Ramos (cell line): ENCODE measurements around the gene GAL3ST1.
"Not testable (repeated sequence)": the region's sequence is repeated elsewhere in the genome, so short reads cannot be mapped to it uniquely, and the experiment has no call there.

Experiments
- in situ Hi-C: fragments of 300-500 bp; cut with MboI; formaldehyde crosslinking; loops from one replicate; pipeline ENCODE4 v1.14.3; 2022; ENCODE audit warnings: low sequenced_read_pairs; ENCODE audit not compliant: unreplicated experiment

Gene GAL3ST1

DNA sequence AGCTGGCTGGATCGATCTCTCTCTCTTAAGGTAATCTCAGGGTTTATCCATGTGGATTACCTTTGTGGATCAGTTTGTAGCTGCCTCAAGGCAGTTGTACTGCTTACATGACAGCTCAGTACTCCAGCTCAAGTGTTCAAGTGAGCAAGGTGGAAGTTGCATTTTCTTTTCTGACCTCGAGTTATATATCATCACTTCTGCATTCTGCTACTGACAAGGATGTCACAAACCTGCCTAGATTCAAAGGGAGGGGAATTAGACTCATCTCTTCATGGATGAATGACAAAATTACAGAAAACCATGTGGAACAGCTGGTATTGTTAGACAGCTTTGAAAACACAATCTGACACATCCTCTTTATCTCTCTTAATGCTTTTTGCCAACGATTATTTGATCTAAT, 26.5 kb upstream of the GAL3ST1 start:
- in situ Hi-C loops, result no loop called here

DNA sequence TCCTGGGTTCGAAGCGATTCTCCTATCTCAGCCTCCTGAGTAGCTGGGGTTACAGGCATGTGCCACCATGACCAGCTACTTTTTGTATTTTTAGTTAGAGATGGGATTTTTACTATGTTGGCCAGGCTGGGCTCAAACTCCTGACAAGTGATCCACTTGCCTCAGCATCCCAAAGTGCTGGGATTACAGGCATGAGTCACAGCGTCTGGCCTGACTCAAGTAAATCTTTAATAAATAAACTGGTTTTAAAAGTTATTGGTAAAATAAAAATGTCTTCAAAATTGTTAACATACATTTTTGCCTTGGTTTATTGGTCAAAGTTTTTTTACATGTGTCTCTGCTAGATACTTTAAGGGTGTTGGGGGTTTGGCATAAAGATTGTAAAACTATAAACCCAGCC, 24.5 kb upstream of the GAL3ST1 start:
- in situ Hi-C loops, result no loop called here

- in situ Hi-C loops, result no loop called here
These were observed 22.4 kb upstream of the GAL3ST1 start for GRCh38 chr22:30596886-30597285.

GRCh38 chr22:30596199-30596598, 21.7 kb upstream of the GAL3ST1 start:
- in situ Hi-C loops, result no loop called here

GRCh38 chr22:30592360-30592713, 17.9 kb upstream of the GAL3ST1 start:
- in situ Hi-C loops, result not testable (repeated sequence)

DNA sequence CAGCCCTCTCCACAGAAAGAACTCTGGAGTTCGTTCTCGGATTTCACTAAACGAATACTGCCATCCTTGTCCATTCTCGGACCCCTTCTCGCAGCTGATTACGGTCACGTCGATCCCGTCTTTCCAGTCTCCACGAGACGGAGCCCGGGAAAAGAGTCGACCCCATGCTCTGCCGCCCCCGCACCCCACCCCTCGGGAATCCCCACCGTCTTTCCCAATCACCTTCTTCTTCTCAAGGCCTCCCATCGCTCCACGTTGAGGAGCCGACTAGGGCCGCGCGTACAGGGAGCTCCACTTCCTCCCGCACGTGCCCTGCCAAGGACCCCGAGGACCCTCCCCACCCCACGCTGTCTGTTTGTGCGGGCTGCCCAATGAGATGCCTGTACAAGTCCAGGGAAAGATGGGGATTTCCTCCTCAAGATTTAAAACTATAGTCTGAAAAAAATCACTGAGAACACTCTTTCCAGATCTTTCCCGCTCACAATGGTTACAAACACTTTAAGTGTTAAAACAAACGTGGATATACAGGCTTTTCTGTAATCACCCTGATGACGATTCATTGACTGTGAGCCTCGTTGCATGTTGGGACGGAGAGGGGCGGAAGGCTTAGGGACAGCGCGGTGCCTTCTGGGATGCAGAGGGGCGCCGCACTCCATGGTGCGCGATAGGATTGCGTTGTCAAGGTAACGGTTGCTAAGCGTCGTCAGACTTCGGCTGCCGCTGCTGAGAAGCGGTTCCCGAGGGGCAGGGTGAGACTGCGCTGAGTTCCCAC, 17.3 kb upstream of the GAL3ST1 start, which contains the start of gene PES1:
PES1 (minus strand) TSS at position 323 of the 772 bp plus-strand sequence; CDS start at position 246, 77 bp downstream.
- in situ Hi-C loops, result no loop called here

GRCh38 chr22:30591191-30591587, 16.7 kb upstream of the GAL3ST1 start:
- in situ Hi-C loops, result no loop called here

GRCh38 chr22:30586414-30586813, 11.9 kb upstream of the GAL3ST1 start:
- in situ Hi-C loops, result loop anchor here (10.0 kb wide), 1 partner anchor 62 kb away; no protein-coding TSS in a partner anchor

DNA sequence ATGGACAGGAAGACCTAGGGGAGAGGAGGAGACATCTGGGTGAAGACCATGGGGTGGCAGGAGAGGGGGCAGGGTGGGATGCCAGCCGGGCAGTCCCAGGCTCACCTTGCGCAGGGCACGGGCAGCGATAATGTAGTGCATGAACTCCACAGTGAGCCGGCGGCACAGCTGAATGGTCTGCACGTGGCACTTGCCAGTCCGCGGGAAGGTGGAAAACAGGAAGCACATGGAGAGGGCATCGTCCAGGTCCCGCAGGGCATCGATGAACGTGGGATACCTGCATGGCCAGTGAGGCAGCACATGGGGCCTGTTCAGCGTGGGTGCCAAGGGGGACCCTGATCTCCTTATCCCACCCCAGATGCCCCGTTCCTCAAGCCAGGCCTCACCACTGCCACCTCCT, 10.0 kb upstream of the GAL3ST1 start:
- in situ Hi-C loops, result loop anchor here (10.0 kb wide), 1 partner anchor 60 kb away; no protein-coding TSS in a partner anchor

- in situ Hi-C loops, result loop anchor here (10.0 kb wide), 1 partner anchor 58 kb away; no protein-coding TSS in a partner anchor
These were observed 8.5 kb upstream of the GAL3ST1 start for GRCh38 chr22:30582788-30583545.

DNA sequence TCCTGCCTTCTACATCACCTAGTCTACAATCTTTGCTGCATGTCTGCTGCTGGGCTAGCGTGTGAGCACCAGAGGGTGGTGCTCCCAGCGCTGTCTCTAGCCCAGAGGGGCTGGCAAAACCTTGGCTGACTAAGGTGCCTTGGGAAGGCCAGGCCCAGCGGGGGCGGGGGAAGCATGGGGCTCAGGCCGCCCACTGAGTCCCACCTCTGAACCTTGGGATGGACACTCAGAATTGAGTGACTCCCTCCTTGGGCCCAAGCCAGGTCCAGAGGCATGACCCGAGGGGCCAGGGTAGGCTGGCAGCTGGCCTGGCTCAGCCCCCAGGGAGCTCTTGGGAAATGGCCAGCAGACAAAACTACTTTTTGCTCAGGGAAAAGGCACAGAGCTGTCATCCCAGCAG, 7.6 kb upstream of the GAL3ST1 start:
- in situ Hi-C loops, result loop anchor here (10.0 kb wide), 1 partner anchor 57 kb away; no protein-coding TSS in a partner anchor

DNA sequence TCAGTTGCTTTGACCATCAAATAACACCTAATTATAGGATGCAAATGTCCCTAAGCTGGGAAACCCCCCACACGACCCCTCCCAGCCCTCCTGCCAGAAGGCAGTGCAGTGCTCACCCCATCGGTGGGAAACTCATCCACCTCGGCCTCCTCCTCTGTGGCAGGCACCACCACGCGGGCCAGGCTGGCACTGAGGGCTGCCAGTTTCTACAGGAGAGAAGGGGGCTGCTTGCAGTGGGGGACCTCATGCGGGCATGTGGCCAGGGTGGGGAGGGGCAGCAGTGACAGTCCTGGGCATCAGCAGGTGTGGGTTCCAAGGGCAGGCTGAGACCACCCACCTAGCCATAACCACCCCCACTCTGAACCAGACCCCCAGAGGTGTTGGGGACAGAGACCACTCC, 6.4 kb upstream of the GAL3ST1 start:
- in situ Hi-C loops, result loop anchor here (10.0 kb wide), 1 partner anchor 56 kb away; no protein-coding TSS in a partner anchor

GRCh38 chr22:30578481-30578880, 4.0 kb upstream of the GAL3ST1 start:
- in situ Hi-C loops, result no loop called here

DNA sequence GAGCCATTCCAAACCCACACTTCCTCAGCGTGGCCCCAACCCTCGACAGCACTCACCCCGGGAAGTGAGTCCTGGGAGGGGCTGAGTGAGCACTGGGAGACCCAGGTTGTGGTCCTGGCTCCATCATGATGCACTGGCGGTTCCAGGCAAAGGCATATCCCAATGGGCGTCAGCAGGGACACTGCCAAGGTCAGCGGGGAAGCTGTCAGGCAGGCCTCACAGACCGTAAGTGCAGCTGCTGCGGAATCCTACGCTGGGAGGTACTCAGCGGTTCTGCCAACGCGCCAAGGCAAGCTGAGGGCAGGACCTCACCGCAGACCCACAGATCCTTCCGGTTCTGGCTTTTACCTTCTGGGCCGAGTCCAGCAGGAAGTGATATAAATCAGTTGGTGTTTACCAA, 1.4 kb upstream of the GAL3ST1 start:
- in situ Hi-C loops, result no loop called here

DNA sequence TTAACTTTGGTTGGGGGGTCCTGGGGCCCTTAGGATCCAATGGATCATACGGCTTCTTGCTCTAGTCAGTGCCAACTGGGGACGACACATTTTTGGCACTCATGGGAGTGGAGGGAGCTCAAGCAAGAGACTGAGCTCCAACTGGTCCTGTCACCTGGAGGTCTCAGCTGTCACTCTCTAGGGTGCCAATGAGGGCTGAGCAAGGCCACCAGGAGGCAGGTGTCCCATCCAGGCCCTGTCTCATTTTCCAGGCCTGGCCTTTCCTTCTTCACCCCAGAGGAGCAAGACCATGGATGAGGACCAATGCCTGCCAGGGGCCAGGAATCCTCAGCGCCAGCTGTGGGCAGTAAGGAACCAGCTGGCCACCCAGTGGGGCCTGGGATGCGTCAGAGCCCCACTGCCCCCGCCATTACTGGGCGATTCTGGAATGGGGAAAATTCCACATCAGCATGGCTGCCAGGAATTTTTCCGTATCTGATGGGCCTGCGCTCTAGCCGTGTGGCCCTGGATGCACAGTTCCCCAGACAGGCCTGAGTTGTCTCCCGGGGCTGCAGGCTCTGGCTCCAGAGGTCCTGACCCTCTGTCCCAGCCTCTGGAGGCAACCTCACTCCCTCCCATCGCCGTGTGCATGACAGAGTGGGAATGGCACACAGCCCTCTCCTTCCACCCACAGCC, 669 bp upstream of the GAL3ST1 start:
- in situ Hi-C loops, result no loop called here

GRCh38 chr22:30573594-30574094, 821 bp downstream of the GAL3ST1 start:
- in situ Hi-C loops, result no loop called here

DNA sequence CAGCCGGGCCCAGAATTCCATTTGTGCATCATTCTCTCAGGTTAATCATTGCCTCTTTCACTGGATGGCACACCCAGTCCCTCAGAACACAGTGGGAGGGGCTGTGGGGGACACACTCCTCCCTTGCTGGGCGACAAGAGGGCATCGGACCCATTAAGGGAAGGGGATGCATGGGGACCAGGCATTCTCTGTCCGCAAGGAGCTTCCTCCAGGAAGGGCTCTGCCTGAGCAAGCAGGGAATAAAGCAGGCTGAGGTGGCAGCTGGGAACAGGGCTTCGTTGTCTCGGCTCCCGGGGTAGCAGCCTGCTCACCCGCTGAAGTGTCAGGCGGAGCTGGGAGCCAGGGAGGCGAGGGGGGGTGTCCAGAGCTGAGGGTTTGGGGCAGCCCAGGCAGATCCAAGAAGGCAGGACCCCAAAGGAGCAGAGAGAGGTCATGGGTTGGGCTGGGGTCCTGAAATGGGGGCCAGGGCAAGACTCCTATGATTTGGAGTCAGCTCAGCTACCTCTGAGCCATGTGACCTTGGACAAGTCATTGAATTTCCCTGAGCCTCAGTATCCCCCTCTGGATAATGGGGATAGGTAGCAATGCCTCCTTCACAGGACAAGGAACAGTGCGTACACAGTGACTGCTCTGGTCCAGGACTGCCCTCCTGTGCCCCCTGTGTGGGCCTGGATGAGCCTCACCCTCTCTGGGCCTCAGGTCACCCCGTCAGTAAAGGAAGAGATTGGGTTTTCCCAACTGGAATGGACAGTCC, 1.4 kb downstream of the GAL3ST1 start:
- in situ Hi-C loops, result no loop called here

- in situ Hi-C loops, result no loop called here
These were observed 2.3 kb downstream of the GAL3ST1 start for GRCh38 chr22:30572210-30572609.

DNA sequence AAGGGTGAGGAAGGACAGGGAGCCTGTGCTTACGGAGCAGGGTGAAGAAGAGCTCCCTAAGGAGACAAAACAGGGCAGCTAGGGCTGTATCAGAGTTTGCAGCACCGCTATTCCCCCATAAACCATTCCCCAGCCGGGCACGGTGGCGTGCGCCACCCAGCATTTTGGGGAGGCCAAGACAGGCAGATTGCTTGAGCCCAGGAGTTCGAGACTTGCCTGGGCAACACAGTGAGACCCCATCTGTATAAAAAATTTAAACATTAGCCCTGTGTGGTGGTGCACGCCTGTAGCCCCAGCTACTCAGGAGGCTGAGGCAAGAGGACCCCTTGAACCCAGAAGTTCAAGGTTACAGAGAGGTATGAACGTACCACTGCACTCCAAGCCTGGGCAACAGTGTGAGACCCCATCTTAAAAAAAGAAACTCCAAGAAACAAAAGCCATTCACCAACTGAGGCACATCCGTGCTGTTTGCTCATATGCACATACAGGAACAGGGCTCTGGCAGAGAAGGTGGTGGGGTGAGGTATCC, 4.7 kb downstream of the GAL3ST1 start:
- in situ Hi-C loops, result no loop called here
